Endothelial cell of umbilical vein (primary cell): Measurements from ENCODE around the gene ULBP3. TPM values are rescaled to one million over a fixed set of nuclear protein-coding genes. Genes with fewer than 3 reads are reported as not detected.

ENCODE experiments used
- BruUV-seq: library from RNA; stranded (reverse); fragments of 400-500 nt; replicated peaks from 2 replicates; lab custom pipeline; 2021; lab: Mats Ljungman, UMichigan
- CTCF ChIA-PET: fragments of 300-600, 350-600 bp; sonication (Branson Sonifier 250); formaldehyde crosslinking; loops from one replicate; lab custom pipeline; 2021; ENCODE audit warnings: antibody characterized with exemption, inconsistent platforms; lab: Charles Lee
- POLR2A ChIA-PET: fragments of 300-600, 350-600 bp; sonication (Branson Sonifier 250); formaldehyde crosslinking; loops from one replicate; lab custom pipeline; 2021; ENCODE audit warnings: antibody characterized with exemption, inconsistent platforms; lab: Charles Lee
- DNase-seq: peaks from one replicate; pipeline ENCODE4 v3.0.0-alpha.2; 2011; ENCODE audit warnings: low read depth, low spot score
- FAIRE-seq: peaks from 2 replicates; lab custom pipeline; 2011; peaks lifted over from hg19 to GRCh38; lab: Jason Lieb, UNC
- H2AFZ ChIP-seq: 2 replicates; pipeline ENCODE4 v1.6.0; 2012; ENCODE audit warnings: low read depth, low read length, control low read depth, inconsistent platforms
- H3K27ac ChIP-seq: 2 replicates; pipeline ENCODE4 v1.5.1; 2011; ENCODE audit warnings: low read depth, mild to moderate bottlenecking, control low read depth, low read length, moderate library complexity; ENCODE audit not compliant: insufficient read depth
- H3K27me3 ChIP-seq, 2 experiments: 2 replicates each; pipeline versions ENCODE4 v1.6.0 to v1.6.1; 2011; ENCODE audit warnings: low read length in 2 of 2, mixed read lengths in 1 of 2; ENCODE audit not compliant: control insufficient read depth in 2 of 2, insufficient read depth in 2 of 2
- H3K36me3 ChIP-seq, 2 experiments: 2 replicates in 1 of 2; 3 replicates in 1 of 2; pipeline ENCODE4 v1.5.1; 2011; ENCODE audit warnings: low read length in 2 of 2, mild to moderate bottlenecking in 1 of 2, moderate library complexity in 1 of 2; ENCODE audit not compliant: control insufficient read depth in 2 of 2, insufficient read depth in 2 of 2; ENCODE audit errors: extremely low read depth in 1 of 2
- H3K4me1 ChIP-seq: 3 replicates; pipeline ENCODE4 v1.5.1; 2011; ENCODE audit warnings: mild to moderate bottlenecking, low read length; ENCODE audit not compliant: control insufficient read depth, insufficient read depth; ENCODE audit errors: extremely low read depth
- H3K4me2 ChIP-seq: 2 replicates; pipeline ENCODE4 v1.6.1; 2011; ENCODE audit warnings: low read length, control low read depth, mixed read lengths; ENCODE audit not compliant: insufficient read depth
- H3K4me3 ChIP-seq, 3 experiments: fragments of 200-600 bp in 1 of 3; sonication (generic), shearing (Covaris generic) in 1 of 3; replicated peaks in 1 of 3; 2 replicates each; pipeline ENCODE4 v1.5.1; 2011 to 2016; ENCODE audit warnings: control low read depth in 3 of 3, low read length in 3 of 3, mild to moderate bottlenecking in 2 of 3, inconsistent platforms in 1 of 3, low read depth in 1 of 3, moderate library complexity in 1 of 3; ENCODE audit not compliant: insufficient read depth in 1 of 3
- H3K79me2 ChIP-seq: 2 replicates; pipeline ENCODE4 v1.6.0; 2012; ENCODE audit warnings: low read length, inconsistent platforms; ENCODE audit not compliant: control insufficient read depth, insufficient read depth
- H3K9ac ChIP-seq: replicated peaks from 2 replicates; pipeline ENCODE3; 2011; ENCODE audit warnings: low read length, control low read depth; ENCODE audit not compliant: insufficient read depth; ENCODE audit errors: extremely low read depth
- H3K9me1 ChIP-seq: replicated peaks from 3 replicates; pipeline ENCODE4 v1.6.0; 2011; ENCODE audit warnings: mild to moderate bottlenecking, low read length; ENCODE audit not compliant: control insufficient read depth, insufficient read depth; ENCODE audit errors: extremely low read depth
- H3K9me3 ChIP-seq: replicated peaks from 2 replicates; pipeline ENCODE4 v1.5.1; 2012; ENCODE audit warnings: low read length, inconsistent platforms; ENCODE audit not compliant: control insufficient read depth, insufficient read depth
- H4K20me1 ChIP-seq: replicated peaks from 2 replicates; pipeline ENCODE3; 2011; ENCODE audit warnings: mild to moderate bottlenecking, low read length; ENCODE audit not compliant: control insufficient read depth, insufficient read depth; ENCODE audit errors: extremely low read depth
- CTCF ChIP-seq, 2 donors: IDR thresholded peaks; 1 replicate in 1 of 2; 2 replicates in 1 of 2; pipeline ENCODE4 v1.5.1; 2011; ENCODE audit warnings: low read length in 2 of 2, mild to moderate bottlenecking in 2 of 2, moderate library complexity in 2 of 2, control low read depth in 1 of 2, inconsistent platforms in 1 of 2, low read depth in 1 of 2; ENCODE audit not compliant: insufficient read depth in 1 of 2; ENCODE audit errors: extremely low read depth in 1 of 2
- EZH2 ChIP-seq: IDR thresholded peaks from 2 replicates; pipeline ENCODE4 v1.6.1; 2012; ENCODE audit warnings: borderline replicate concordance, low read depth, mild to moderate bottlenecking, moderate library complexity, low read length, inconsistent platforms; ENCODE audit not compliant: severe bottlenecking
- FOS ChIP-seq: IDR thresholded peaks from 2 replicates; pipeline ENCODE4 v1.6.1; 2011; ENCODE audit warnings: mild to moderate bottlenecking, low read length, moderate library complexity, borderline replicate concordance; ENCODE audit not compliant: insufficient read depth
- GATA2 ChIP-seq: IDR thresholded peaks from 2 replicates; pipeline ENCODE4 v1.7.0; 2011; ENCODE audit warnings: low read depth, mild to moderate bottlenecking, moderate library complexity, mixed read lengths, low read length; ENCODE audit not compliant: insufficient read length, insufficient read depth
- JUN ChIP-seq: IDR thresholded peaks from 2 replicates; pipeline ENCODE4 v1.6.1; 2011; ENCODE audit warnings: borderline replicate concordance, low read depth; ENCODE audit not compliant: insufficient read length, insufficient read depth
- MAX ChIP-seq: IDR thresholded peaks from 2 replicates; pipeline ENCODE4 v1.6.1; 2011; ENCODE audit not compliant: insufficient read depth, insufficient read length
- MYC ChIP-seq: IDR thresholded peaks from one replicate; pipeline ENCODE4 v1.6.1; 2011; ENCODE audit warnings: mild to moderate bottlenecking, low read depth, low read length
- POLR2A ChIP-seq: IDR thresholded peaks from 2 replicates; pipeline ENCODE4 v1.6.1; 2012; ENCODE audit warnings: low read depth, mild to moderate bottlenecking, control low read depth, low read length
- POLR2AphosphoS5 ChIP-seq: IDR thresholded peaks from 2 replicates; pipeline ENCODE4 v1.6.1; 2012; ENCODE audit warnings: low read depth, mild to moderate bottlenecking, control low read depth, low read length, moderate library complexity; ENCODE audit not compliant: insufficient read depth
- dilution Hi-C: fragments of 300-500 bp; cut with MboI; formaldehyde crosslinking; loops from one replicate; pipeline ENCODE4 v1.15.0; 2019; ENCODE audit warnings: low sequenced_read_pairs; ENCODE audit not compliant: extremely low pct_ligation_motif_present
- intact Hi-C: fragments of 100-400 bp; cut with micrococcal nuclease; formaldehyde crosslinking; loops from one replicate; pipeline ENCODE4 v1.10.0; 2022
- polyA plus RNA-seq, 4 experiments: library from polyadenylated mRNA; depleted of rRNA in 3 of 4; stranded (reverse) in 3 of 4; unstranded in 1 of 4; fragments of >200 nt; gene quantifications; 2 replicates each; pipeline versions ENCODE4 v1.2.1 to v1.2.3, GENCODE V29; 2011 to 2012; ENCODE audit warnings: missing spikeins in 1 of 4
- total RNA-seq: library from RNA; stranded (reverse); gene quantifications from 2 replicates; pipeline ENCODE4 v1.2.3, GENCODE V29; 2021

The ULBP3 gene
- total and polyA plus RNA-seq, 2 donors (not counting 3 experiments of a cell fraction or from before 2014, with no cell fraction given): 7.1 to 12.8 TPM

DNA sequence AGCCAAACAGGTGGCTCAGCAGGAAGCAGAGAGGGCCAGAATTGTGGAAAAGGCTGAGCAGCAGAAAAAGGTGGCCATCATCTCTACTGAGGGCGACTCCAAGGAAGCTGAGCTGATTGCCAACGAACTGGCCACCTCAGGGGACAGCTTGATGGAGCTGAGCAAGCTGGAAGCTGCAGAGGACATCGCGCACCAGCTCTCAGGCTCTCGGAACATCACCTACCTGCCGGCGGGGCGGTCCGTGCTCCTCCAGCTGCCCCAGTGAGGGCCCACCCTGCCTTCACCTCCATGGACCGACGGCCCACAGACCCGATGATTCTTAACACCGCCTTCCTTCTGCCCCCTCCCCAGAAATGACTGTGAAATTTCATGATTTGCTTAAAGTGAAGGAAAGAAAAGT lies 25.8 kb downstream of the ULBP3 start:
- no peaks in the 10 kb centered on the region for H3K4me1 ChIP-seq
- no peaks in the 10 kb centered on the region for H4K20me1 ChIP-seq
- TF ChIP-seq MAX: no peak
- TF ChIP-seq MYC: no peak
- TF ChIP-seq POLR2AphosphoS5: no peak
- TF ChIP-seq FOS: no peak
- TF ChIP-seq CTCF (IDR thresholded peaks at IDR 0.05; ENCODE audit: extremely low read depth in 1 of 2, insufficient read depth in 1 of 2, low read depth in 1 of 2, low read length in 2 of 2): no peak
- TF ChIP-seq JUN: no peak
- no peak for TF ChIP-seq POLR2A
- no peak for TF ChIP-seq GATA2
- no peak for TF ChIP-seq EZH2
- no peaks in the 10 kb centered on the region for H3K9me1 ChIP-seq
- no TSS peak for BruUV-seq
- H3K4me2 ChIP-seq: no peak overlapping the region
- no peak overlapping the region for H3K27ac ChIP-seq
- no peak for DNase-seq
- no peak overlapping the region for H3K9ac ChIP-seq
- peaks cover 24 to 31% of the 10 kb centered on the region in 2 experiments for H3K27me3 ChIP-seq
- H3K4me3 ChIP-seq: no peak overlapping the region
- H3K79me2 ChIP-seq: no peaks in the 10 kb centered on the region
- CTCF ChIA-PET: interaction anchor here (1.6 kb wide), 1 partner anchor 26 kb away, joined by 3 read pairs; the partner anchor contains the start of gene ULBP3
- intact Hi-C loops (no loop called here), dilution Hi-C loops (no loop called here)
- no peak overlapping the region for H2AFZ ChIP-seq
- H3K9me3 ChIP-seq: no peaks in the 10 kb centered on the region
- H3K36me3 ChIP-seq: no peaks in the 10 kb centered on the region
- FAIRE-seq: no peak
- POLR2A ChIA-PET: no interaction called here
